ENCODE data around the gene PSMD12.

The PSMD12 gene

DNA sequence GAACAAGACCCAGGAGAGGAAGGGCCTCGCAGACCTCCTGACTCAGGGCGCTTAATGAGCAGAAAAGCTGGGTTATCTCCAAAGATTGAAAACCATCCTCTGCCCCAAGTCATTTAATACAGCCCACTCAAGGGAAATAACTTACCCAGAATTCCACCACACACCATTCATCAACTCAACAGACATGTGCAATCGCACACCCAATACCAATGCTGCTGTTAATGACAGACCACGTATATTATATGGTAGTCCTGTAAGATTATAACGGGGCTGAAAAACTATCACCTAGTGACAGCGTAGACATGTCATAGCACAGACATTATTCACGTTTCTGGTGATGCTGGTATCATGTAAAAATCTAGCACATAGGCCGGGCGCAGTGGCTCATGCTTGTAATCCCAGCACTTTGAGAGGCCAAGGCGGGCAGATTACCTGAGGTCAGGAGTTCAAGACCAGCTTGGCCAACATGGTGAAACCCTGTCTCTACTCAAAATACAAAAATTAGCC, 68.9 kb downstream of the PSMD12 start:
- no peak for DNase-seq (ENCODE audit: low read depth)
- H3K4me3 ChIP-seq (ENCODE audit: low read length): no peak overlapping the region
- TF ChIP-seq, protein P1, sequence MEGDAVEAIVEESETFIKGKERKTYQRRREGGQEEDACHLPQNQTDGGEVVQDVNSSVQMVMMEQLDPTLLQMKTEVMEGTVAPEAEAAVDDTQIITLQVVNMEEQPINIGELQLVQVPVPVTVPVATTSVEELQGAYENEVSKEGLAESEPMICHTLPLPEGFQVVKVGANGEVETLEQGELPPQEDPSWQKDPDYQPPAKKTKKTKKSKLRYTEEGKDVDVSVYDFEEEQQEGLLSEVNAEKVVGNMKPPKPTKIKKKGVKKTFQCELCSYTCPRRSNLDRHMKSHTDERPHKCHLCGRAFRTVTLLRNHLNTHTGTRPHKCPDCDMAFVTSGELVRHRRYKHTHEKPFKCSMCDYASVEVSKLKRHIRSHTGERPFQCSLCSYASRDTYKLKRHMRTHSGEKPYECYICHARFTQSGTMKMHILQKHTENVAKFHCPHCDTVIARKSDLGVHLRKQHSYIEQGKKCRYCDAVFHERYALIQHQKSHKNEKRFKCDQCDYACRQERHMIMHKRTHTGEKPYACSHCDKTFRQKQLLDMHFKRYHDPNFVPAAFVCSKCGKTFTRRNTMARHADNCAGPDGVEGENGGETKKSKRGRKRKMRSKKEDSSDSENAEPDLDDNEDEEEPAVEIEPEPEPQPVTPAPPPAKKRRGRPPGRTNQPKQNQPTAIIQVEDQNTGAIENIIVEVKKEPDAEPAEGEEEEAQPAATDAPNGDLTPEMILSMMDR (conservative IDR thresholded peaks at IDR 0.05; ENCODE audit: low read length): no peak

DNA sequence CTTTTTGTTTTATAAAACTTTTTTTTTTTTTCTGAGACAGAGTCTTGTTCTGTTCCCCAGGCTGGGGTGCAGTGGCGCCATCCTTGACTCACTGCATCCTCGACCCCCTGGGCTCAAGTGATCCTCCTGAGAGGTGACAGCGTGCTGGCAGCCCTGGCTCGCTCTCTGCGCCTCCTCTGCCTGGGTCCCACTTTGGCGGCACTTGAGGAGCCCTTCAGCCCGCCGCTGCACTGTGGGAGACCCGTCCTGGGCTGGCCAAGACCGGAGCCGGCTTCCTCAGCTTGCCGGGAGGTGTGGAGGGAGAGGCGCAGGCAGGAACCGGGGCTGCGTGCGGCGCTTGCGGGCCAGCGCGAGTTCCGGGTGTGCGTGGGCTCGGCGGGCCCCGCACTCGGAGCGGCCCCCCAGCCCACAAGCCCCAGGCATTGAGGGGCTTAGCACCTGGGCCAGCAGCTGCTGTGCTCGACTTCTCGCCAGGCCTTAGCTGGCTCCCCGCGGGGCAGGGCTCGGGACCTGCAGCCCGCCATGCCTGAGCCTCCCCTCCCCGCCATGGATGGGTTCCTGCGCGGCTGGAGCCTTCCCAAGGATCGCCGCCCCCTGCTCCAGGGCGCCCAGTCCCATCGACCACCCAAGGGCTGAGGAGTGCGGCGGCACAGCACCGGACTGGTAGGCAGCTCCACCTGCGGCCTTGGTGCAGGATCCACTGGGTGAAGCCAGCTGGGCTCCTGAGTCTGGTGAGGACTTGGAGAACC, 71.8 kb downstream of the PSMD12 start:
- no peak for DNase-seq (ENCODE audit: low read depth)
- H3K4me3 ChIP-seq (ENCODE audit: low read length): no peak overlapping the region
- TF ChIP-seq, protein P1 (conservative IDR thresholded peaks at IDR 0.05; ENCODE audit: low read length): no peak

DNA sequence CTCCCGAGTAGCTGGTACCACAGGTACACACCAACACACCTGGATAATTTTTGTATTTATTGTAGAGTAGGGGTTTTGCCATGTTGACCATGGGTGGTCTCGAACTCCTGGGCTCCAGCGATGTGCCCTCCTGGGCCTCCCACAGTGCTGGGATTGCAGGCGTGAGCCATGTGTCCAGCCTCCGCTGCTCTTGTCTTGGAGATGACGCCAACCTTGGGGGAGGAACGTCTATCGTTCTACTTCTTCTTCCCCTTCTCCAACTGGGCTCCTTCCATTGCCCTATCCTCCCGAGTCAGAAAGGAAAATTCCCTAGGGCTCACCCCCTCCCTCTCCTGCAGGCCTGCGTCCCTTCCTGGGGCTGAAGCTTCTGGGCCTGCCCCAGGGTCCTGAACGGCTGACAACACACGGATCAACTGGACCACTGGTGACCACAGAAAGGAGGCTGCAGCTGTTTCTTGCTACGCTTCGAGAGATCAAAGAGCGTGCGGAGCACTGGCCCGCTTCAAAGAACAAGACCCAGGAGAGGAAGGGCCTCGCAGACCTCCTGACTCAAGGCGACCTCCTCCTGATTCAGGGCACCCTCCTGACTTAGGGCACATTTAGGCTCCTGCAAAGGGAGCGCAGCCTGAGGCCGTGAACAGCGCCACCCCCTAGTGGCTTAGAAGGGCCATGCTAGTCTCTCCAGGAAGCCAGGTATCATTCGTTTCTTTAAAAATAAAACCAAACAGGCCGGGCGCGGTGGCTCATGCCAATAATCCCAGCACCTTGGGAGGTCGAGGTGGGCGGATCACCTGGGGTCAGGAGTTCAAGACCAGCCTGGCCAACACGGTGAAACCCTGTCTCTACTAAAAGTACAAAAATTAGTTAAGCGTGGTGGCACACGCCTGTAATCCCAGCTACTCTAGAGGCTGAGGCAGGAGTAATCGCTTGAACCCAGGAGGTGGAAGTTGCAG, 72.8 kb downstream of the PSMD12 start:
- H3K4me3 ChIP-seq (ENCODE audit: low read length): no peak overlapping the region
- TF ChIP-seq, protein P1 (conservative IDR thresholded peaks at IDR 0.05; ENCODE audit: low read length): peak; percentile 79
- DNase-seq (ENCODE audit: low read depth): peak; percentile 47

DNA sequence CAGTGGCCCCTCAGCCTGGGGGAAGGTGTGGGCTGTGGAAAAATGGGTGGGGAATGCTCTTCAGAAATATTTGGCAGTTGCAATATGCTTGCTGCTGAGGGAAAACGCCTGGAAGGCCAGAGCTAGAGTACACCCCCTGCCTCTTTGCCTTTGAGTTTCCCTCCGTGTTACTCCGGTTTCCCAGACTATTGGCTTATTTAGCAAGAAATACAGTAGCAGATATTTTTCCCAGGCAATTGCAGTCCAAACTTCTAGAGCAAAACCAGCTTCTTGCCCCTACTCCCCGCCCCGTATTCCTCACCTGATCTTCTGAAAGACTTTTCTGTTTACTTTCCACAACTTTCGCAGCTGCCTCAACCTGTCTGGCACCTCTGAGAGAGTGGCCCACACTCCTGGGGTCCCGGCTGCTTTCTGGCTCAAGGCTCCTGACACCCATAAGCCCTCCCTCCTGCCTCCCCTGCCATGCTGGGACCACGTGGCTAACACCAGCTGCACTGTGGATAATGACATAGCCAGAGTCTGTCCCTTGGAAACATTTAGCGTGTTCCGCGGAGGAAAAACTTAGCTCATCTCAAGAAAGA, 75.6 kb downstream of the PSMD12 start:
- no peak for DNase-seq (ENCODE audit: low read depth)
- TF ChIP-seq, protein P1 (conservative IDR thresholded peaks at IDR 0.05; ENCODE audit: low read length): no peak
- H3K4me3 ChIP-seq (ENCODE audit: low read length): no peak overlapping the region

DNA sequence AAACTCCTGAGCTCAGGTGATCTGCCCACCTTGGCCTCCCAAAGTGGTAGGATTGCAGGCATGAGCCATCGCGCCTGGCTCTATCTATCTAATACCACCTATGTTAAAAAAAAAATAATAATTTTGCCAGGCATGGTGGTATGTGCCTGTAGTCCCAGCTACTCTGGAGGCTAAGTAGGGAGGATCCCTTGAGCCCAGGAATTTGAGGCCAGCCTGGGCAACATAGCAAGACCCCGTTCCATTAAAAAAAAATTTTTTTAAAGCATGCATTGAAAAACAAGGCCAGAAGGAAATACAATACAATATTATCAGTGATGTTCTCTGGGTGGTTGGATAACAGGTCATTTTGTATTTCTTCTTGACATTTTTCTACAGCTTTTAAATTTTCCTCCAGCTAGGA, 76.1 kb downstream of the PSMD12 start:
- no peak for DNase-seq (ENCODE audit: low read depth)
- TF ChIP-seq, protein P1 (conservative IDR thresholded peaks at IDR 0.05; ENCODE audit: low read length): no peak
- no peak overlapping the region for H3K4me3 ChIP-seq (ENCODE audit: low read length)

DNA sequence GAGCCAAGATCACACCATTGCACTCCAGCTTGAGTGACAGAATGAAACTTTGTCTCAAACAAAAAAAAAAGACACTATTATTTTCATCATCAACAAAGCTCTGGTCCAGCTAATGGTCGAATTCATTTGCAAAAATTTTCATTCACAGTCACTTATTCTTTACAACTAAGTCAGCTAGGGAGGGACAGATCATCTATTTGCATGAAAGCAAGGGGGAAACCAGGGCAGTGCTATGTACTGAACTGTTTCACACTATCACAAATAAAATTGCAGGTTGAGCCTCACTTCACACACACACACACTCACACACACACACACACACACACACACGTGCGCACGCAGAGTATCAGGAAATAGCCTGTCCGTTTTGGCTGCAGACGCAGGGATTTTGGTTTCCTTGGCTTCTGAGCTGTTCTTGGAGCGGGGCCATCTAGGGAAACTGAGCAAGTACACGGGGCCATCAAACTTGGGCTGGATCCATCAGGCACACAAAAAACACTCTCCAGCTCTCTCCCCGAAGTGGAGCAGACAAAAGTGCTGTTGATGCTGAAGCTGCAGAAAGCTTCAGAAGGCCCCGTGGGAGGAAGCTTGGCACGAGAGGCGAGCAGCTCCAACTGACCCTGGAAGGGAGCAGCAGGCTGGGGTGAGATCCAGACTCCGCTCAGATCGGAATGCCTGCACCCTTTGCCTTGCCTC, 77.0 kb downstream of the PSMD12 start:
- peak; percentile 72 for DNase-seq (ENCODE audit: low read depth)
- TF ChIP-seq, protein P1 (conservative IDR thresholded peaks at IDR 0.05; ENCODE audit: low read length): peak; percentile 8; the same call in 1 of the 2 replicates
- H3K4me3 ChIP-seq (ENCODE audit: low read length): peak overlapping the region; percentile 34

All from AG10803 (cell line).